Posterior cingulate gyrus (tissue), 11 donors: Measurements from ENCODE around the gene PCGF3.
"Not testable (repeated sequence)": the region's sequence is repeated elsewhere in the genome, so short reads cannot be mapped to it uniquely, and the experiment has no call there.

Source experiments
- DNase-seq, 10 donors: peaks; one replicate each; pipeline versions ENCODE4 v3.0.0 to v3.0.0-alpha.2; 2020 to 2021; ENCODE audit warnings: mixed read lengths in 3 of 10
- intact Hi-C: fragments of 100-400 bp; cut with DNase I; formaldehyde crosslinking; loops from one replicate; pipeline ENCODE4 v1.15.1; 2023

The PCGF3 gene

DNA sequence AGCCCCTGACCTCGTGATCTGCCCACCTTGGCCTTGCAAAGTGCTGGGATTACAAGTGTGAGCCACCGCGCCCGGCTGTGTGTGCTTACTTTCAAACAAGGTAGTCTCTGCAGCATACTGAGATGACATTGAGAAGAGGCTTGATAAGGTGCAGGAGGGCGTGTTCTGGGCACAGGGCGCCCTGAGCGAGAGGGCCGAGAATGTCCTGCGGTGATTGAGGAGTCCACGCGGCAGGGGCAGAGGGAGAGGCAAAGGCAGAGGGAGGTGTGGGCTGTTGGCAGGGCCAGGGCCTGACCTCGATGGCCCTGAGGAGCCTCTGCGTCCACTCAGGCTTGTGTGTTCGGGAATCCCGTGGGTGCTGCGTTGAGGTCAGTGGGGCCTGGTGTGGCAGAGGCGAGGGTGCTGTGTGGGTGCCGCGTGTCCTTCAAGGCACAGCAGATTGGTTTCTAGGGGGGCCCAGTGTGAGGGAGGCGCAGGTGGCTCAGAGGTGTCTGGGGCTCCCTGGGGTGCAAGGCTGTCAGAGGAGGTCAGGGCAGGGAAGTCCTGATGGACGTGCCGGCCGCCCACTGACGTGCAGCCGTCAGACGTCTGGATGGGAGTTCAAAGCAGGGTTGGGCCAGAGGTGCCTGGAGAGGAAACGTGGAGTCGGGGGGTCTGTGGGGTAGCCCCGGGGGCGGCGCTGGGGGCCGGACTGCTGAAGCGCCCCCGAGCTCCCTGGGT is 12.1 kb downstream of the PCGF3 start:
- intact Hi-C loops: no loop called here
- DNase-seq: peak in 1 of 10 donors; percentile 65

DNA sequence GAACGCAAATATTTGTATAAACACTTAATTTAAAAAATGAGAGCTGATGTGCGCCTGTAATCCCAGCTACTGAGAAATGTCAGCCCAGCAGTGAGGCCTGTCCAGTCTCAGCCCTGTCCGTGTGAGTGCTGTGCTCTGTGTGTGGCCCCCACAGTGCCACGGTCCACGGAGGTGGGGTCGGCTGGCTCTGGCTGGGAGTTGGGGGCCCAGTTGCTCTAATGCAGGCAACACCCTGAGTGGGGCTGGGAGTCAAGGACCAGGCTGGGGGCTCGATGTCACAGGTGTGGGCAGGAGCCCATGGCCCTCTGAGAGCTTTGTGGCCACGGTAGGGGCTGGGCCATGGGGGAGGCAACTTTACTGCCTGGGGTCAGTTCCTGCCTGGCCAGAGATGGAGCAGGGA is 12.8 kb downstream of the PCGF3 start:
- peak in 1 of 10 donors; percentile 33 for DNase-seq
- intact Hi-C loops: no loop called here

GRCh38 chr4:720111-720860 is 14.7 kb downstream of the PCGF3 start:
- no peak for DNase-seq
- intact Hi-C loops: no loop called here

DNA sequence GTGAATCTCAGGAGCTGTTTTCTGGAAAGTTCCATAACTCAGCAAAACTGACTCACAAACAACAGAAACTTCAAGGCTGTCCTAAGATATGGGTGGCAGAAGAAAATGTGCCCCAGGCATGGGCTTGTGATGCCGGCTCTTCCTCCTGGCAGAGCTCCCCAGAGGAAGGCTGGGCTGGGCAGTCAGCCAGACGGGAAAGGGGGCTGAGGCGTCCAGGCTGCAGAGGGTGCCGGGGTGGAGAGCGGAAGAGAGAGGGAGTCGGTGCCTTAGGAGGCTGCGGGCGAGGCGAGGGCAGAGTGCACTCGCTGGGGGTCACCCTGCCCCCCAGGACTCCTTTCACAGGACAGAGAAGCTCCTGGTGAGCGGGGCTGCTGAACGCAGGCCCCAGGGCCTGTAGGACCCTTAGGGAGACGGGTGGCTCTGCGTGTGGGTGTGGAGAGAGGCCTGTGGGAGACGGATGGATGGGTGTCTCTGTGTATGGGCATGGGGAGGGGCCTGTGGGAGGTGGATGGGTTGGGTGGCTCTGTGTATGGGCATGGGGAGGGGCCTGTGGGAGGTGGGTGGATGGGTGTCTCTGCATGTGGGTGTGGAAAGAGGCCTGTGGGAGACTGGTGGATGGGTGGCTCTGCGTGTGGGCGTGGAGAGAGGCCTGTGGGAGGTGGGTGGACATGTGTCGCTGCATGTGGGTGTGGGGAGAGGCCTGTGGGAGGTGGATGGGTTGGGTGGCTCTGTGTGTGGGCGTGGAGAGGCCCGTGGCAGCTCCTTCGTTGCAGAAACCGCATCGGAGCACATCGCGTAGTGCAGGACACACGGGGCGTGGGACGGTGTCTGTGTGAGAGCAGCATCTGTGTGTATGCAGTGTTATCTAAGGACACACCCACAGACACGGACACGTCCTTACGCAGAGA is 15.9 kb downstream of the PCGF3 start:
- intact Hi-C loops: no loop called here
- peak in 6 of 10 donors; percentile 45 to 92 (median 60) for DNase-seq

DNA sequence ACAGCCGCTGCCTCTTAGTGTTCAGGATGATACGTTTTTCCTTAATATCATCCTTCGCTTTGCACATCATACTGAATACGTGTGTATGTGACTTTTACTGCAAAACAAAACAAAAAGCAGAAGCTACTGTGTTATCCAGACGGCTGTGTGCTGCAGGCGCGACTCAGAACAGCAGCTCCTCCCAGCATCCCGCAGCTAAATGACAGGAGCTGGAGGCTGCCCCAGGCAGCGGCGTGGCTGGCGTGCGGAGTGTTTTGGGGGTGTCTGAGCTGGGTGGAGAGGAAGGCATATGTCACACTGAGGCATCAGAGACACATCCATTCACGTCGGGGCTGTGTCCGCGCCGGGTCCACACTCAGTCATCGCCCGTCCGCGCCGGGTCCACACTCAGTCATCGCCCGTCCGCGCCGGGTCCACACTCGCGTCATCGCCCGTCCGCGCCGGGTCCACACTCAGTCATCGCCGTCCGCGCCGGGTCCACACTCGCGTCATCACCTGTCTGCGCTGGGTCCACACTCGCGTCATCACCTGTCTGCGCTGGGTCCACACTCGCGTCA is 16.6 kb downstream of the PCGF3 start:
- intact Hi-C loops: no loop called here
- DNase-seq: peak in 5 of 10 donors; percentile 36 to 89 (median 53)

DNA sequence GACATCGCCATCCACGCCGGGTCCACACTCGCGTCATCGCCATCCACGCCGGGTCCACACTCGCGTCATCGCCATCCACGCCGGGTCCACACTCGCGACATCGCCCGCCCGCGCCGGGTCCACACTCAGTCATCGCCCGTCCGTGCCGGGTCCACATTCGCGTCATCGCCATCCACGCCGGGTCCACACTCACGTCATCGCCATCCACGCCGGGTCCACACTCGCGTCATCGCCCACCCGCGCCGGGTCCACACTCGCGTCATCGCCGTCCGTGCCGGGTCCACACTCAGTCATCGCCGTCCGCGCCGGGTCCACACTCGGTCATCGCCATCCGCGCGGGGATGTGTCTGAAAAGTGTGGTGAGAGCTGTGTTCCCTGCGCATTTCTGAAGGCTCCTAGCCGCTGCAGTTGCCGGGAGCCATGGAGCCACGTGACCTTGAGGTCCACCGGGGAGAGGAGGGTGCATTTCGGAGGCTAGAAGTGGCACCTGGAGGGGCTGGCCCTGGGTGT is 17.3 kb downstream of the PCGF3 start:
- DNase-seq: no peak

GRCh38 chr4:723751-724530 is 18.3 kb downstream of the PCGF3 start:
- intact Hi-C loops: no loop called here
- peak in 1 of 10 donors; percentile 43 for DNase-seq

More for the DNA sequence above, 17.3 kb downstream of the PCGF3 start:
- intact Hi-C loops: no loop called here

DNA sequence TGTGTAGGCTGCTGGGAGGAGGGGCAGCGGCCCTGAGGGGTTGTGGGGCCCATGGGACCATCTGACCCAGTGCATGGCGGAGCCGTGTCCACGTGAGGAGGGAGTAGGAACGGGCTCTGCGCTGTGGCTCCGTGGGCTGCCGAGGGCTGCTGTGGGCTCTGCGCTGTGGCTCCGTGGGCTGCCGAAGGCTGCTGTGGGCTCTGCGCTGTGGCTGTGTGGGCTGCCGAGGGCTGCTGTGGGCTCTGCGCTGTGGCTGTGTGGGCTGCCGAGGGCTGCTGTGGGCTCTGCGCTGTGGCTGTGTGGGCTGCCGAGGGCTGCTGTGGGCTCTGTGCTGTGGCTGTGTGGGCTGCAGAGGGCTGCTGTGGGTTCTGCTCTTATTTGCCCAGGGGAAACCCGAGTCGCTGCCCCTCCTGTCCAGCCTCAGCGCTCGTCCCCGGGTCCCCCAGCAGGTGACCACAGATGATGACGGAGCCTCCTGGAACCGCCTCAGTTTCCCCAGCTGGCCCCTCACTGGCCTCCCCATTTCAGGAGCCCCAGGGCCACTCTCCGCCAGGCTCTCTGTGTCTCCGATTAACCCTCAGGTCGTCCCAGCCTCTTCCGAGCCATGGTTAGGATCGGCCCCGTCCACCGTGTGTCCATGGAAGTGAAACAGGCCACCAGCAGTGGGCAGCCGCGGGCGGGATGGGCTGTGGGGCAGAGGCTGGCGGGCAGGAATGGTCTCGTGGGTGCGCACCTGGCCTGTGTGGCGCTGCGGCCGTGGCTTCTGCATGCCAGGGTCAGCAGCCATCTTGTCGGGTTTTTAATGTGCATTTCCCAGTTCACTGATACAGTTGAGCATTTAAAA is 20.0 kb downstream of the PCGF3 start:
- DNase-seq: peak in 2 of 10 donors; percentile 26 to 76
- intact Hi-C loops: no loop called here

GRCh38 chr4:726235-726787 is 20.7 kb downstream of the PCGF3 start:
- intact Hi-C loops: no loop called here
- DNase-seq: peak in 2 of 10 donors; percentile 25 to 79

GRCh38 chr4:726838-727237 is 21.2 kb downstream of the PCGF3 start:
- DNase-seq: peak in 3 of 10 donors; percentile 14 to 82 (median 20)
- intact Hi-C loops: no loop called here

DNA sequence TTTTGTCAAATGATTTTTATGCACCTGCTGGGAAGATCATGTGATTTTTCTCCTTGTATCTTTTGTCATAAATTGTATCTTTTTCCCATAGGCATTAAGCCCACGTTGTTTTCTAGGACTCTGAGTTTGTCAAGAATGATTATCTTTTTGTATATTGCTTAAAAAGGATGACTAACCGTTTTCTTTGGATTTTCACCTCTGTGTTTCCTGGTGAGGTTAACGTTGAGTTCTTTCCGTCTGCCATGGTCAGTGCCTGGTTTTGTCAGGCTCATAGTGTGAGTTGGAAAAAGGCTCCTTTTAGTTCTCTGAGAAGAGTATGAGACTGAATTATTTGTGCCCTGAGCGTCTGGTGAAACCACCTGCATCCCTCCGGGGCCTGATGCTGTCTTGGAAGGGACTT is 21.9 kb downstream of the PCGF3 start:
- DNase-seq: no peak
- intact Hi-C loops: no loop called here

- intact Hi-C loops: no loop called here
- no peak for DNase-seq
Observed at GRCh38 chr4:729336-730315, 24.0 kb downstream of the PCGF3 start.

GRCh38 chr4:730511-730910 is 24.9 kb downstream of the PCGF3 start:
- intact Hi-C loops: no loop called here
- no peak for DNase-seq

- DNase-seq, intact Hi-C loops: not testable (repeated sequence)
Observed at GRCh38 chr4:730946-731904, 25.6 kb downstream of the PCGF3 start.

DNA sequence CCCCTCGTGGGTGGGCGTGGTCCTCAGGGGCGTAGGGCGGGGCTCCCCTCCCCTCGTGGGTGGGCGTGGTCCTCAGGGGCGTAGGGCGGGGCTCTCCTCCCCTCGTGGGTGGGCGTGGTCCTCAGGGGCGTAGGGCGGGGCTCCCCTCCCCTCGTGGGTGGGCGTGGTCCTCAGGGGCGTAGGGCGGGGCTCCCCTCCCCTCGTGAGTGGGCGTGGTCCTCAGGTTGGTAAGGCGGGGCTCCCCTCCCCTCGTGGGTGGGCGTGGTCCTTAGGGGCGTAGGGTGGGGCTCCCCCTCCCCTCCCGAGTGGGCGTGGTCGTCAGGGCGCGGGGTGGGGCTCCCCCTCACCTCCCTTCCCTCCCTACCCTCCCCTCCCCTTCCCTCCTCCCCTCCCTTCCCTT is 26.3 kb downstream of the PCGF3 start:
- intact Hi-C loops, DNase-seq: not testable (repeated sequence)

GRCh38 chr4:732486-732885 is 26.9 kb downstream of the PCGF3 start:
- DNase-seq: no peak
- intact Hi-C loops: no loop called here
